HG02852 (cell line): ENCODE data around the gene TMEM170A.

Source experiments
- ATAC-seq: cut with Tn5 transposase; IDR thresholded peaks from one replicate; pipeline ENCODE4 v1.9.1; 2021; ENCODE audit warnings: mild to moderate bottlenecking, moderate library complexity; ENCODE audit not compliant: unreplicated experiment

TMEM170A gene

DNA sequence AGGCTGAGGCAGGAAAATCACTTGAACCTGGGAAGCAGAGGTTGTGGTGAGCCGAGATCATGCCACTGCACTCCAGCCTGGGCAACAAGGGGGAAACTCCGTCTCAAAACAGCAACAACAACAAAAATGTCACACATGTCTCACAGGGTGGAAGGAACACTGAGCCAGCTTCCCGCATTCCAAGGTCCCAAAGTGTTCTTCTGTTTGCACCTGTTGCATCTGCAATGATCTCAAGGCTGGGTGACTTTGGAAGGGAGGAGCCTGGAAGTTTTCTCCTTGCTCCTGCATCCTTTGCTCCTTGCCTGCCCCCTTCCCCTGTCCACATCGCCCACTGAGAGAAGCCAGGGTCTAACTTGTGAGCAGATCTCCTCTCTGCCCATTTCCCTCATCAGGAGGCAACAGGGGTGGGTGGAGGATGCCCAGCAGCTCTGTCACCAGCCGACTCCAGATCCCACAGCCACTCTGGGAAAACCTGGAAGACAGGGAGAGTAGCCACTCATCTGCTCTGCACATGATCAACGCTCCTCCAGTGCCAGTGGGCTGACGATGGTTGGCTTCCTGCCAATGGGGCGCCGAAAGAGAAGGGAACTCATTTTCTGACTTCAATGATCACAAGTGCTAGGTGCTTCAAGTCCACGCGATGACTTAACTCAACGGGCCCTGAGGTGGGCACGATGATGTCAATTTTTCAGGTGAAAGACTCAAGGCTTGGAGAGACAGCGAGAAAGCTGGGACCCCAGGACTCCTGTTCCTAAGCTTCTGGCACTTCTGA is 18.1 kb upstream of the TMEM170A start:
- no peak for ATAC-seq

GRCh38 chr16:75481475-75481874 is 17.0 kb upstream of the TMEM170A start:
- ATAC-seq: no peak

GRCh38 chr16:75479421-75479990 is 15.0 kb upstream of the TMEM170A start:
- ATAC-seq: no peak

GRCh38 chr16:75478480-75479345 is 14.2 kb upstream of the TMEM170A start:
- ATAC-seq: no peak

- ATAC-seq: no peak
Measured at GRCh38 chr16:75477680-75478473, 13.4 kb upstream of the TMEM170A start.

- ATAC-seq: no peak
Measured at GRCh38 chr16:75476817-75477216, 12.3 kb upstream of the TMEM170A start.

DNA sequence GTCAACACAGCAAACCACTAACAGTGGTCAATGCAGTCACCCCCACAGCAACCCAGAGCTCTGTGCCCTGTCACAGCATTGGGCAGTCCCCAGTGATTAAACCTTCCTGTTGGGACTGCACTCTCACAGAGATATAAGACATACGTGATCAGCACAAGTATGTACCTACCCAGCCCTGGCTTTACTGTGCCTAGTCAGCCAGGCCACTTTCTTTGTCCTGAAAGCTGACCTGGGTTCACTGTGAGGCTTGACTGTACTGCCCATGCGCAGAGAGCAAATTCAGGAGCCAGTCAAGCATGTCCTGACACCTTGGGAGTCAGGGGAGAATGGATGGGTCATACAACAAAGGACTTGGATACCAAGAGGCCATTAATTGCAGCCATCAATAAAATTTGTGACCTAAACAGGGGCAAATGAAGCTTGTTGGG is 10.9 kb upstream of the TMEM170A start:
- ATAC-seq: no peak

- ATAC-seq: no peak
Measured at GRCh38 chr16:75472908-75473877, 8.7 kb upstream of the TMEM170A start.

GRCh38 chr16:75471723-75472633 is 7.5 kb upstream of the TMEM170A start:
- peak; percentile 72 for ATAC-seq

DNA sequence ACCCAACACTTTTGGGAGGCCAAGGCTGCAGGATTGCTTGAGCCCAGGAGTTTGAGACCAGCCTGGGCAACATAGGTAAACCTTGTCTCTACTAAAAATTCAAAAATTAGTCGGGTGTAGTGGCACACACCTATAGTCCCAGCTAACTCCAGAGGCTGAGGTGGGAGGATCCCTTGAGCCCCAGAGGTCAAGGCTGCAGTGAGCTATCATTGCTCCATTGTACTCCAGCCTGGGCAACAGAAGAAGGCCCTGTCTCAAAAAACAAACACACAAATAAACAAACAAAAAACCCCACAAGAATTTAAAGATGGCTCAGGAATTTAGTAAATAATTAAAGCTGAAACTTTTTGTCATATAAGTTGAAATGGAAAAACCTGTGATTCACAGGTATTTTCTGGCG is 2.3 kb upstream of the TMEM170A start:
- ATAC-seq: no peak

DNA sequence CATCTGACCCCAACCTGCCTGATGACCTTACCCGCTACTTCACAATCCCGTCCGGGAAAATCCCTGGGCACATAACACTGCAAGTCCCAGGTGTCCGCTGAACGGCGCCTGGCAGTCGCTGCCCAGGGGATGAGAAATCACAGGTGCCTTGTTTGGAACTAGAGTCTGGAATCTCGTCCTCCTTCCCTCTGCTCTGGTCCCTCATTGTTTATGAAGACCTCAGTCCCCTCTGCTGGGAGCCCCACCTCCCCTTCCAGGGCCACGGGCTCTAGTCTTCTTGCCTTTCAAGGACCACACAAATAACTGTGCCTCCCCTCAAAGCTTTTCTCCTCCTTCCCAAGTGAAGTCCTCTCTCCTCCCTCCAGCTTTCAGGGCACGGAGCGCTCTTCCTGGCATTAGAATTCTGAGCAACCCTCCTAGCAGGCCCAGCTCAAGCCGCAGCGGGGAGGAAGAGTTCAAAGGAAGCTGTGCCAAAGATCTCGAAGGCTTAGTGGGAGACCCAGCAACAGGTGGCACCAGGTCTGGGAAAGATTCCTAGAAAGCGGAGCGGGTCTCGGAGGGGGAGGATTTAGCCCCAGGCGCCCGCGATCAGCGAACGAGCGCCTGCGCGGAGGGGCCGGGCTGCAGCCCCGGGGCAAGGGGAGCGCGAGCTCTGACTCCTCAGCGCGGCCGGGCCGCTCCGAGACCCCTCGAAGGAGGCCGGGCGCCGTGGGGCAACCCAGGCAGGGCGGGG is 934 bp downstream of the TMEM170A start:
- ATAC-seq: peak; percentile 15

DNA sequence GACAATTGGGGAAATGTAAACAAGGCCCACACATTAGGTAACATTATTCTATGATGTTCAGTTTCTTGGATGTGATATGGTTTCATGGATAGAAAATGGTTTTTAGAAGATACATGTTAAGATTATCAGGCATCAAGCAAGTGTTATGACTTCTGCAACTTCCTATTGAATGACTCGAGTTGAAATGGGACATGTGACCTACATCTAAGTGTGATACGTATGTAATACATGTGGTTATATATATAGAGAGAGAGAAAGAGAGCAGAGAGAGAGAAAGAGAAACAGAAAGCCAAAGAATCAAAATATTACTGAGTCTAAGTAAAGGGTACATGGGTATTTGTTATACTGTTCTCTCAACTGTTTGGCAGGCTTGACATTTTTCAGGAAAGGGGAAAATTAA is 1.7 kb downstream of the TMEM170A start:
- no peak for ATAC-seq

DNA sequence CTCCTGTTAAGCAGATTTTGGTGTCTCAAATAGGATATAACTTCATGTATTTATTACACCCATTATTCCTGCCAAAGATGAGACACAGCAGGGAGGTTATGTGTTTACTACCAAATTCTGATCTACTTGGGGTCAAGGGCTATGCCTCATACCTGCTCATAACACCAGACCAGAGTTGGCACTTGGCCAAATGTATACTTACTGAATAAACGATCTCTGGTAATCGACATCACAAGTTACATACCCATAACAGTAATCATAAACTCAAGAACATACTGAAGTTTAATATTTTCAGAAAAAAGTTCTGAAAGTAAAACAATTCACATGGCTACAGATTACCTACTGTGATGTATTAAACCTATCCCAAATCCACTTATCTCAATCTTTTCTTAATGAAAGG is 2.9 kb downstream of the TMEM170A start:
- ATAC-seq: no peak

GRCh38 chr16:75460446-75460845 is 4.0 kb downstream of the TMEM170A start:
- no peak for ATAC-seq

GRCh38 chr16:75459691-75460090 is 4.8 kb downstream of the TMEM170A start:
- no peak for ATAC-seq

DNA sequence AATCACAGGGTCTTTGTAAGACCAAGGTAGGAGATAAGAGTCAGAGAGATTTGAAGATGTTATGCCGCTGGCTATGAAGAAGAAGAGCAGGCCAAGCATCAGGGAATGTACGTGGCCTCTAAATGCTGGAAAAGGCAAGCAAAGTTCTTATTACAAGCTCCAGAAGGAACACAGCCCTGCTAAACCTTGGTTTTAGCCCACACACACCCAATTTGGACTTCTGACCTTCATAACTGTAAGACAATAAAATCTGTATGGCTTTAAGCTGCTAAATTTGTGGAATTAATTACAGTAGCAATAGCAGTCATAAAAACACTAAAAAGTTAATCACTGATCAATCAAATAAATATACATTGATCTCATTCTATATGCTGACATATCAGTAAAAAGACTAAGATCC is 6.0 kb downstream of the TMEM170A start:
- ATAC-seq: no peak

- ATAC-seq: no peak
Measured at GRCh38 chr16:75458029-75458428, 6.5 kb downstream of the TMEM170A start.

GRCh38 chr16:75457485-75458021 is 6.9 kb downstream of the TMEM170A start:
- no peak for ATAC-seq
